SK-N-SH treated with all-trans-retinoic acid at 6 μM for 48 hours (cell line): ENCODE measurements around the gene ADD3.

Experiments
- PATZ1 ChIP-seq: fragments of 250-450 bp; sonication (Bioruptor Pico); IDR thresholded peaks from 2 replicates; pipeline ENCODE4 v1.8.0; 2020; ENCODE audit warnings: mild to moderate bottlenecking, moderate library complexity, borderline replicate concordance
- POU6F1 ChIP-seq: fragments of 250-450 bp; sonication (Bioruptor Pico); IDR thresholded peaks from 2 replicates; pipeline ENCODE4 v1.8.0; 2021; ENCODE audit warnings: low read depth, mild to moderate bottlenecking, moderate library complexity, borderline replicate concordance
- ZC3H10 ChIP-seq: fragments of 250-450 bp; sonication (Bioruptor Pico); IDR thresholded peaks from 2 replicates; pipeline ENCODE4 v1.5.1; 2021; ENCODE audit warnings: mild to moderate bottlenecking, moderate library complexity
- ZFP3 ChIP-seq: fragments of 250-450 bp; sonication (Bioruptor Pico); IDR thresholded peaks from 2 replicates; pipeline ENCODE4 v1.5.0; 2020; ENCODE audit warnings: mild to moderate bottlenecking, moderate library complexity

- TF ChIP-seq PATZ1 (CRISPR knock-in tag) = no peak
- no peak for TF ChIP-seq POU6F1 (CRISPR knock-in tag)
- no peak for TF ChIP-seq ZFP3 (CRISPR knock-in tag)
- TF ChIP-seq ZC3H10 = no peak
These were observed 48.3 kb upstream of the ADD3 start for GRCh38 chr10:109959259-109960145.
